ENCODE data around the gene SLCO1A2. TPM values are rescaled to one million over a fixed set of nuclear protein-coding genes. Genes with fewer than 3 reads are reported as not detected.

SLCO1A2 gene
- total RNA-seq, 1 experiment from 2014 or later = 10.3 TPM

DNA sequence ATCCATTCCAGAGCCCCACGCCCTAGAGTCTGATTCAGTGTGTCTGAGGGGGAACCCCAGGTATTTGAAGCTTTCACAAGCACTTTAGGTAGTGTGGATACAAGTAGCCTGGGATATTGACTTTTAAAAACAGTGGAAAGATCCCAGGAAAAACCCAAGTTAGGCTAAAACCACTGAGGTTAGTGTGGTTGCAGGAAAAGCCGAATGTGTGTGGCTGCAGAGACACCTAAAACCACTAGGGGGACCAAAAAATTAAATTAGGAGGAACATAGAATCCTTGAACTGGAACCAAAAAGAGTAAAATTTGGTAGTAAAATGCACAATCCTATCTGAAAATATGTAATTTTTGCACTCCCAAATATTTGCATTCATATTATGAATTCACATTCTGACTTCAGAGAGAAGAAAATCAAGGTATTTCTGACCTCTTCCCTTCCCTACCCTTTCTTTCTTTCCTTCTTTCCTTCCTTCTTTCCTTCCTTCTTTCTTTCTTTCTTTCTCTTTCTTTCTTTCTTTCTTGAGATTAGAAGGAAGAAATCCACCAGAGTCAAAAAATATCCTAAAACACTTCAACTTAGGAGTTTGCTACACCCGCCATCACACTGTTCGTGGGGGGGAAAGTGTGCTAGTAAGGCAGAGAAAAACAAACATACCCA is 37.8 kb downstream of the SLCO1A2 start:
- H3K27me3 Mint-ChIP-seq (ENCODE audit: low read depth) = no peaks in the 10 kb centered on the region
- H3K23me2 ChIP-seq (ENCODE audit: insufficient read length, low read depth, low read length, poor library complexity, severe bottlenecking) = no peaks in the 10 kb centered on the region
- H3K4me2 ChIP-seq (ENCODE audit: insufficient read depth, insufficient read length, low read length) = no peak overlapping the region
- WGBS (ENCODE audit: extremely low coverage, insufficient read length, low lambda C conversion rate) = no CpG with 5 or more reads among the region's 4 CpGs
- no peak overlapping the region for H3T11ph ChIP-seq (ENCODE audit: low read length)
- H3K4me1 Mint-ChIP-seq = no peaks in the 10 kb centered on the region
- no peak overlapping the region for H3K14ac ChIP-seq (ENCODE audit: insufficient read depth, low read length)
- no peak overlapping the region for H2AFZ ChIP-seq (ENCODE audit: low read length)
- DNase-seq = no peak
- no peak overlapping the region for H4K91ac ChIP-seq (ENCODE audit: insufficient read length, low read depth, low read length)
- H3K27ac ChIP-seq (ENCODE audit: insufficient read length, low read depth, low read length) = no peak overlapping the region
- H3K9me3 Mint-ChIP-seq = no peaks in the 10 kb centered on the region
- H4K20me1 ChIP-seq (ENCODE audit: control insufficient read depth, insufficient read depth, insufficient read length) = no peaks in the 10 kb centered on the region
- no peaks in the 10 kb centered on the region for H3K4me1 ChIP-seq (ENCODE audit: insufficient read depth, low read length)
- H2AK5ac ChIP-seq (ENCODE audit: insufficient read length, low read length) = no peak overlapping the region
- H3K23ac ChIP-seq (ENCODE audit: insufficient read length, low read depth, low read length) = no peak overlapping the region
- no peaks in the 10 kb centered on the region for H3K27me3 ChIP-seq (ENCODE audit: insufficient read depth, low read length)
- no peaks in the 10 kb centered on the region for H3K79me2 ChIP-seq (ENCODE audit: insufficient read depth, low read length)
- no peak overlapping the region for H2BK5ac ChIP-seq (ENCODE audit: insufficient read length, low read length)
- H2BK20ac ChIP-seq (ENCODE audit: low read depth, low read length, poor library complexity, severe bottlenecking) = no peak overlapping the region
- TF ChIP-seq, protein P1, sequence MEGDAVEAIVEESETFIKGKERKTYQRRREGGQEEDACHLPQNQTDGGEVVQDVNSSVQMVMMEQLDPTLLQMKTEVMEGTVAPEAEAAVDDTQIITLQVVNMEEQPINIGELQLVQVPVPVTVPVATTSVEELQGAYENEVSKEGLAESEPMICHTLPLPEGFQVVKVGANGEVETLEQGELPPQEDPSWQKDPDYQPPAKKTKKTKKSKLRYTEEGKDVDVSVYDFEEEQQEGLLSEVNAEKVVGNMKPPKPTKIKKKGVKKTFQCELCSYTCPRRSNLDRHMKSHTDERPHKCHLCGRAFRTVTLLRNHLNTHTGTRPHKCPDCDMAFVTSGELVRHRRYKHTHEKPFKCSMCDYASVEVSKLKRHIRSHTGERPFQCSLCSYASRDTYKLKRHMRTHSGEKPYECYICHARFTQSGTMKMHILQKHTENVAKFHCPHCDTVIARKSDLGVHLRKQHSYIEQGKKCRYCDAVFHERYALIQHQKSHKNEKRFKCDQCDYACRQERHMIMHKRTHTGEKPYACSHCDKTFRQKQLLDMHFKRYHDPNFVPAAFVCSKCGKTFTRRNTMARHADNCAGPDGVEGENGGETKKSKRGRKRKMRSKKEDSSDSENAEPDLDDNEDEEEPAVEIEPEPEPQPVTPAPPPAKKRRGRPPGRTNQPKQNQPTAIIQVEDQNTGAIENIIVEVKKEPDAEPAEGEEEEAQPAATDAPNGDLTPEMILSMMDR (conservative IDR thresholded peaks at IDR 0.05) = peak; percentile 85
- H3K27ac Mint-ChIP-seq = no peak overlapping the region
- no peaks in the 10 kb centered on the region for H3K36me3 Mint-ChIP-seq (ENCODE audit: insufficient read depth in 1 of 3, low read depth in 3 of 3)
- no peaks in the 10 kb centered on the region for H3K9me3 ChIP-seq (ENCODE audit: control insufficient read depth, low read depth, low read length)
- no peak overlapping the region for H3K56ac ChIP-seq (ENCODE audit: insufficient read length, low read depth, low read length)
- H3K79me1 ChIP-seq (ENCODE audit: insufficient read depth, low read depth, low read length, poor library complexity, severe bottlenecking) = no peaks in the 10 kb centered on the region
- no peak overlapping the region for H2BK120ac ChIP-seq (ENCODE audit: low read depth, low read length, poor library complexity, severe bottlenecking)
- no peak overlapping the region for H3K18ac ChIP-seq (ENCODE audit: insufficient read length, low read depth, low read length)
- no peak overlapping the region for H2BK15ac ChIP-seq (ENCODE audit: low read depth, low read length)
- no peak overlapping the region for H3K4me3 Mint-ChIP-seq
- H3K4ac ChIP-seq (ENCODE audit: low read depth, low read length) = no peak overlapping the region
- H4K5ac ChIP-seq (ENCODE audit: insufficient read length, low read depth, low read length) = no peak overlapping the region
- H2BK12ac ChIP-seq (ENCODE audit: insufficient read length, low read depth, low read length) = no peak overlapping the region
- H4K8ac ChIP-seq (replicated peaks; ENCODE audit: insufficient read length, low read depth, low read length) = no peak overlapping the region
- H3K9ac ChIP-seq (ENCODE audit: extremely low read depth, insufficient read length, low read length) = no peak overlapping the region

Data from H9 (cell line).